HK-2 (cell line): Measurements from ENCODE around the gene NUP98.

Source experiments
- DNase-seq: peaks from one replicate; pipeline ENCODE4 v3.0.0-alpha.2; 2018; ENCODE audit not compliant: unreplicated experiment

NUP98 gene

DNA sequence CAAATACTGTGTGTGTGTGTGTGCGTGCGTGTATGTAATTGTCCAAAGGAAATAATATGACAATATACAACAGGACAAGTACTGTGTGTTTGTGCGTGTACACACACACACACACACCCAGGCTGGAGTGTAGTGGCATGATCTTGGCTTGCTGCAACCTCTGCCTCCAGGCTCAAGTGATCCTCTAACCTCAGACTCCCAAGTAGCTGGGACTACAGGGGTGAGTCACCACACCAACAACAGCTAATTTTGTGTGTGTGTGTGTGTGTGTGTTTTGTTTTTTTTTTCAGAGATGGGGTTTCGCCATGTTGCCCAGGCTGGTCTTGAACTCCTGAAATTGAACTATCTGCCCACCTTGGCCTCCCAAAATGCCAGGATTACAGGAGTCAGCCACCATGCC, 61.5 kb downstream of the NUP98 start:
- no peak for DNase-seq

DNA sequence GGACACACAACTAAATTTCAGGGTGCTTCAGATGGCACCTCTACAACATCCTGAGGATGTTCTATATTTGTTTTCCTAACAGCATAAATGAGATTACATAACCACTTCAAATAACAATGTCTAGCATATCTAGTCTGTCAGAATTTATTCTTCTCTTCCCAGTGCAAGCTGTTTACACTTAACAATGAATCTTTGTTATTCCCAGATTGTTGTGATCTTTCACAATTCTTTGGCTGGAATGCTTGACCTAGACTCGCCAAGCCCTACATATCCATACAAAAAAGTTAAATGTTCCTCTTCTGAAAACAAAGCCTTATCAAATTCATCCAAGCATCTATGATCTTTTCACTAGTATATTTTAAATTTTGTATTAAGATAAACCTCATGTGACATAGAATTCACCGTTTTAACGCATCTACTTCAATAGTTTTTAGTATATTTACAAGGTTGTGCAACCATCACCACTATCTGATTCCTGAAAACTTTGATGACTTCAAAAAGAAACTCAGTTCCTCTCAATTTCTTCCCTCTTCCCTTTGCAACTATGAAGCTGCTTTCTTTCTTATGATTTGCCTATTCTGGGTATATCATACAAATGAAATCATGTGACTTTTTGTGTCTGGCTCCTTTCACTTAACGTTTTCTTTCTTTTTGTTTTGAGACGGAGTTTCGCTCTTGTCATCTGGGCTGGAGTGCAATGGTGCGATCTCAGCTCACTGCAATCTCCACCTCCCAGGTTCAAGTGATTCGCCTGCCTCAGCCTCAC, 64.5 kb downstream of the NUP98 start:
- no peak for DNase-seq

- DNase-seq = no peak
Measured at GRCh38 chr11:3723014-3723708, 74.2 kb downstream of the NUP98 start.

DNA sequence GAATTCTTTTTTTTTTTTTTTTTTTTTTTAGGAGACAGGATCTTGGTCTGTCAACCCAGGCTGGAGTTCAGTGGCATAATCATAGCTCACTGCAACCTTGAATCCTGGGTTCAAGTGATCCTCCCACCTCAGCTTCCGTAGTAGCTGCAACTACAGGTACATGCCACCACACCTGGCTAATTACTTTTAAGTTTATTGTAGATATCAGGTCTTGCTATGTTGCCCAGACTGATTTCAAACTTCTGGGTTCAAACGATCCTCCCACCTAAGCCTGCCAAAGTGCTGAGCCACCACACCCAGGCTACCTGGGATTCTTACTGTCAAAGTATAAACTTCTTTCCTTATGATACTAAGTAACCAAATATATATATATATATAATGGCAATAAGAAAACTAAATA, 75.3 kb downstream of the NUP98 start:
- no peak for DNase-seq

DNA sequence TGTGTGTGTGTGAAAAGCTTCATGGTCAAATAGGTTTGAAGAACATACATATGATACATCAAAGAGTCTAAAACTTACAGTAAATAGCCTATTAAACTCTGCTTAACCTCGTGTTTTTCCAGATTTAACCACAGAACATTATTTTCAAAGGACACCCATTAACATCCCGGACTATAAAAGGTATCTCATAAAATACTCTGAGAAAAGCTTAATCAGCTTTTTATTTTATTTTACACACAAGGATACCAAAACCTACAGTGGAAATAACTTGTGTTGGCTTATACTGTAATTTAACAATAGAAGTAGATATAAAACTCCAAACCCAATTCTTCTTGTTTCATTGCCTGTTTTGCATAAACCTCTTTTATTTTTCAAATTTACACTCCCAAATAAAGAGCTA, 76.4 kb downstream of the NUP98 start:
- DNase-seq = no peak

DNA sequence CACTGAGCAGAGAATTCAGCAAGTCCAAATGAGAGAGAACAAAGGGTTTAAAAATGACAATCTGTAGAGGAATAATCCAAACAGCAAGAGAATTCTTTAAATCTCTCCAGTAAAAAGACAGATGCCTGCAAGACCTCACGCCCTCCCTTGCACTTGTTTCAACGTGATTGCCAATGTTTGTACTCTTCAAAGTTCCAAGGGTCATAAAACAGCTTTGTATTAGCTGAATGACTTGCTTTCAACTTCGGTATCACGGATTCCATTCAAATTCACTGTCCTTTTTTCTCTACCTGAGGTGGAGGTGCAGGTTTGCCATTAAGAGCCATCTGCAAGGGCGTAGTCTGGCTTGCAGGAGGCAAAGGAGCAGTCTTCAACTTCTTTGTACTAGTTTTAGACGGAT, 85.1 kb downstream of the NUP98 start:
- no peak for DNase-seq

- no peak for DNase-seq
Measured at GRCh38 chr11:3710485-3711259, 86.7 kb downstream of the NUP98 start.

DNA sequence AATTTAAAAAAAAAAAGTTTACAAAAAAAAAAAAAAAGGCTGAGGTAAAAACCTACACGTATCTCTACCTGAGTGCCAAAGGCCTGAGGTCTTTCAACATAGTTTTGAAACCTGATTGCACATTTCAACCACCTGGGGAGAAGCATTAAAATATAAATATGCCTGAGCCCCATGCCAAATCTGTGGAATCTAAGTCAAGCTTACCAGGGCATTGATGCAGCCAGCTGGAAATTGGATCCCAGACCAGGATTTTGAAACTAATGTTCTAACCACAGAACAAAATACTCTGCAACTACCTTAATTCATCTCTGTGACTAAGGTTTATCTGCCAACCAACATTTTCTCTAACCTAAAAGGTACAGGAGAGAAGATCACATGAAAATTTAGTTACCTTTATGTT, 87.4 kb downstream of the NUP98 start:
- no peak for DNase-seq

GRCh38 chr11:3707176-3707575, 90.2 kb downstream of the NUP98 start:
- DNase-seq = no peak

DNA sequence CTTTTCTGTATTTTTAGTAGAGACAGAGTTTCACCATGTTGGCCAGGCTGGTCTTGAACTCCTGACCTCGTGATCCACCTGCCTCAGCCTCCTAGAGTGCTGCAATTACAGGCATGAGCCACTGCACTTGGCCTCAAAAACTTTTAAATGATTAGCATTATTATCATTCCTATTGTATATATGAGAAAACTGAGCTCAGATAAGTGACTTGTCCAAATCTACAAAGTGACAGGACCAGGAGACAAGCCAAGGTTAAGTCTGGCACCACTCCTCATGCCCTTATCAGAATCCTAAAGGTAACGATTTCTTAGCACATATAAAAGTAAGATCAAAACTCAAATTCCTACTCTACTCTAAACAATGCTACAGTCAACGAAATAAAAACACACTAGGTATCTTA, 94.0 kb downstream of the NUP98 start:
- no peak for DNase-seq

DNA sequence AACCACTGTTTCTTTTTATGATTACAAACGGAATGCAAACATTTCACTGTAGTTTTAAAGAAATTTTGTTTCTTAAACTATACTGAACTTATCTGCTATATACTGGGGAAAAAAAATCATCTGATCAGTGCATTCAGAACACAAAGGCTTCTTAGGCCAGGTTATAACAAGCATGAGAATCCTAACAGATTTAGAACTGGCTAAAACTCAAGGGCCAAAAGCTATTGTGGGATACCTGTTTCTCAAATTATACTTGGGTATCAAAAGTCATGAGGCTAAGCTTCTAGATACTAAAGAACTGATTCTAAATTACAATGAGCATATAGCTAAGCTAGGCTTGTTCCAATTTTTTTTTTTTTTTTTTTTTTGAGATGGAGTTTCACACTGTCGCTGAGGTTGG, 96.4 kb downstream of the NUP98 start:
- DNase-seq = no peak

GRCh38 chr11:3700410-3700809, 96.9 kb downstream of the NUP98 start:
- no peak for DNase-seq

GRCh38 chr11:3686751-3687150, 110.6 kb downstream of the NUP98 start:
- DNase-seq = no peak

DNA sequence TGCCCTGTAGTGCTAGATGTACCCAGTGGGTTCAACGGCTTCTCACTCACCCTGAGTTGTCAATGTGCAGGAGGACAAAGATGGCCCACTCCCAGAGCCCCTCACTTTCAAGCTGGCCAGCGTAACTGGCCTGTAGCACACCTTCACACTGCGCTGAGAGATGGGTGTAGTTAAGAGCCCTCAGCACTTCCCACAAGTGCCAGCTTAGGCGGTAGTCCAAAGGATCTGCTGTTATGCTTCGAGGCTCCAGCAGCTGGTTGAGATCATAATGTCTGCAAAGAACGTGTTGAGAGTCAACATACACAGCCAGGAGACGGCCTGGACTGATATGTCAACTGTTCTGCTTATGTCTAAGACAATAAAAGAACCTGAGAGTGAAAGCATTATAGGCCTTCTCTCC, 111.4 kb downstream of the NUP98 start:
- no peak for DNase-seq

- no peak for DNase-seq
Measured at GRCh38 chr11:3684819-3685172, 112.6 kb downstream of the NUP98 start.

- DNase-seq = no peak
Measured at GRCh38 chr11:3684129-3684818, 113.1 kb downstream of the NUP98 start.

GRCh38 chr11:3683039-3683438, 114.3 kb downstream of the NUP98 start:
- no peak for DNase-seq

GRCh38 chr11:3679077-3679476, 118.3 kb downstream of the NUP98 start:
- no peak for DNase-seq

GRCh38 chr11:3675971-3676370, 121.4 kb downstream of the NUP98 start:
- DNase-seq = no peak

DNA sequence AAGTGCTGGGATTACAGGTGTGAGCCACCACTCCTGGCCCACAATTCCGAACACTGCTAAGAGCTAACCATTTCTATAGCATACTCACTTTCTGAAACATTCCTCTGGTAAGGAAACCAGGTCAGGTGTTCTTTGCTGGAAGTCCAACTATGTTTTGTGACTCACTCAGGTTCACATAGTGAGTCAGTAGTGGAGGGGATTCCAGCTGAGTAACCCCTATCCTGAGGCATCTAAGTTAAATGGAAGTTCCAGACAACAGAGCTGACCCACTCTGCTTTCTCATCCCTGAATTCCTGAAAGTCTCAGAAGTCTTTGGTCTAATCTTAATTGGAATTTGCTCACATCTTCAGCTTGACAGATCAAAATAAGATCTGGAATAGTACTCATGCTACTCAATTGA, 123.2 kb downstream of the NUP98 start:
- DNase-seq = peak; percentile 21

GRCh38 chr11:3671334-3672254, 125.8 kb downstream of the NUP98 start, which contains the start of gene CHRNA10:
TSS of gene CHRNA10 (minus strand) at chr11:3671384. CDS start at chr11:3671312, 72 bp downstream.
- DNase-seq = no peak
